Measurements from ENCODE around the gene ATN1. TPM values are rescaled to one million over a fixed set of nuclear protein-coding genes. Genes with fewer than 3 reads are reported as not detected.

ATN1 gene
- polyA plus RNA-seq, 3 donors, result 0.40 to 10.6 TPM; not detected in 1

GRCh38 chr12:6894321-6894720, 33.4 kb upstream of the ATN1 start:
- peak overlapping the region; percentile 41 for H2AFZ ChIP-seq (ENCODE audit: insufficient read depth, low read depth, low read length, poor library complexity, severe bottlenecking)
- no peaks in the 10 kb centered on the region for H3K36me3 ChIP-seq (replicated peaks in 1 of 2; ENCODE audit: control insufficient read depth in 1 of 2, insufficient read depth in 2 of 2, low read length in 2 of 2)

GRCh38 chr12:6896846-6897435, 30.8 kb upstream of the ATN1 start:
- 86% methylated on average over 4 of the region's 6 CpGs for WGBS (ENCODE audit: insufficient coverage)
- H3K4me2 ChIP-seq (replicated peaks; ENCODE audit: extremely low read depth, low read length, poor library complexity, severe bottlenecking), result no peak overlapping the region
- H3K27ac Mint-ChIP-seq, result no peak overlapping the region

More at GRCh38 chr12:6894321-6894720, 33.4 kb upstream of the ATN1 start:
- Mint-ChIP-seq H3K4me1 (peaks cover 32% of the 10 kb centered on the region), H3K4me3 (no peak overlapping the region), H3K36me3 (peaks cover 1 to 3% of the 10 kb centered on the region in 2 donors), H3K27me3 (ENCODE audit: low read depth in 3 of 3) (peaks cover 2 to 3% (median 2%) of the 10 kb centered on the region in 3 donors), H3K27ac (peak overlapping the region; percentile 41 to 84 (median 72)), H3K9me3 (peaks cover 0 to 2% (median 0%) of the 10 kb centered on the region in 7 donors)
- Histone ChIP-seq H3K4me1 (ENCODE audit: control insufficient read depth in 1 of 2, insufficient read depth in 2 of 2, low read length in 2 of 2) (peaks cover 37 to 42% of the 10 kb centered on the region in 2 donors), H3K4me3 (replicated peaks in 1 of 3; ENCODE audit: low read depth in 2 of 3, low read length in 3 of 3) (no peak overlapping the region), H4K20me1 (ENCODE audit: insufficient read depth, low read length) (no peaks in the 10 kb centered on the region), H3K9me3 (replicated peaks in 1 of 2; ENCODE audit: control insufficient read depth in 1 of 2, insufficient read depth in 1 of 2, low read length in 2 of 2) (no peaks in the 10 kb centered on the region), H3K79me2 (ENCODE audit: insufficient read depth, low read length) (no peaks in the 10 kb centered on the region), H3K27me3 (ENCODE audit: control insufficient read depth in 2 of 2, insufficient read depth in 2 of 2, low read length in 2 of 2) (no peaks in the 10 kb centered on the region), H3K9ac (ENCODE audit: insufficient read depth, low read length, poor library complexity, severe bottlenecking) (no peak overlapping the region), H3K4me2 (replicated peaks; ENCODE audit: extremely low read depth, low read length, poor library complexity, severe bottlenecking) (no peak overlapping the region), H3K27ac (ENCODE audit: low read depth in 1 of 2, low read length in 2 of 2) (peak overlapping the region in 1 of 2 donors; percentile 61)
- no CpG with 5 or more reads among the region's 3 CpGs for WGBS (ENCODE audit: insufficient coverage)
- peak in 2 of 3 donors; percentile 44 to 47 for DNase-seq
- intact Hi-C loops (cut with micrococcal nuclease), result no loop called here
- TF ChIP-seq, protein P1, sequence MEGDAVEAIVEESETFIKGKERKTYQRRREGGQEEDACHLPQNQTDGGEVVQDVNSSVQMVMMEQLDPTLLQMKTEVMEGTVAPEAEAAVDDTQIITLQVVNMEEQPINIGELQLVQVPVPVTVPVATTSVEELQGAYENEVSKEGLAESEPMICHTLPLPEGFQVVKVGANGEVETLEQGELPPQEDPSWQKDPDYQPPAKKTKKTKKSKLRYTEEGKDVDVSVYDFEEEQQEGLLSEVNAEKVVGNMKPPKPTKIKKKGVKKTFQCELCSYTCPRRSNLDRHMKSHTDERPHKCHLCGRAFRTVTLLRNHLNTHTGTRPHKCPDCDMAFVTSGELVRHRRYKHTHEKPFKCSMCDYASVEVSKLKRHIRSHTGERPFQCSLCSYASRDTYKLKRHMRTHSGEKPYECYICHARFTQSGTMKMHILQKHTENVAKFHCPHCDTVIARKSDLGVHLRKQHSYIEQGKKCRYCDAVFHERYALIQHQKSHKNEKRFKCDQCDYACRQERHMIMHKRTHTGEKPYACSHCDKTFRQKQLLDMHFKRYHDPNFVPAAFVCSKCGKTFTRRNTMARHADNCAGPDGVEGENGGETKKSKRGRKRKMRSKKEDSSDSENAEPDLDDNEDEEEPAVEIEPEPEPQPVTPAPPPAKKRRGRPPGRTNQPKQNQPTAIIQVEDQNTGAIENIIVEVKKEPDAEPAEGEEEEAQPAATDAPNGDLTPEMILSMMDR (IDR thresholded peaks at IDR 0.05), result no peak

More at GRCh38 chr12:6896846-6897435, 30.8 kb upstream of the ATN1 start:
- no peaks in the 10 kb centered on the region for H3K79me2 ChIP-seq (ENCODE audit: insufficient read depth, low read length)
- no peaks in the 10 kb centered on the region for H3K36me3 ChIP-seq (replicated peaks in 1 of 2; ENCODE audit: control insufficient read depth in 1 of 2, insufficient read depth in 2 of 2, low read length in 2 of 2)
- H3K27ac ChIP-seq (ENCODE audit: low read depth in 1 of 2, low read length in 2 of 2), result no peak overlapping the region
- H3K4me3 ChIP-seq (replicated peaks in 1 of 3; ENCODE audit: low read depth in 2 of 3, low read length in 3 of 3), result no peak overlapping the region
- Mint-ChIP-seq H3K4me3 (no peak overlapping the region), H3K4me1 (peaks cover 23% of the 10 kb centered on the region), H3K36me3 (peaks cover 1 to 3% of the 10 kb centered on the region in 2 donors), H3K9me3 (peaks cover 0 to 2% (median 0%) of the 10 kb centered on the region in 7 donors), H3K27me3 (ENCODE audit: low read depth in 3 of 3) (peaks cover 2 to 3% (median 2%) of the 10 kb centered on the region in 3 donors)
- H2AFZ ChIP-seq (ENCODE audit: insufficient read depth, low read depth, low read length, poor library complexity, severe bottlenecking), result no peak overlapping the region
- H3K9me3 ChIP-seq (replicated peaks in 1 of 2; ENCODE audit: control insufficient read depth in 1 of 2, insufficient read depth in 1 of 2, low read length in 2 of 2), result no peaks in the 10 kb centered on the region
- no peak for DNase-seq
- H4K20me1 ChIP-seq (ENCODE audit: insufficient read depth, low read length), result no peaks in the 10 kb centered on the region
- TF ChIP-seq, protein P1 (IDR thresholded peaks at IDR 0.05), result no peak
- peaks cover 26 to 33% of the 10 kb centered on the region in 2 donors for H3K4me1 ChIP-seq (ENCODE audit: control insufficient read depth in 1 of 2, insufficient read depth in 2 of 2, low read length in 2 of 2)
- no peaks in the 10 kb centered on the region for H3K27me3 ChIP-seq (ENCODE audit: control insufficient read depth in 2 of 2, insufficient read depth in 2 of 2, low read length in 2 of 2)
- intact Hi-C loops (cut with micrococcal nuclease), result no loop called here
- H3K9ac ChIP-seq (ENCODE audit: insufficient read depth, low read length, poor library complexity, severe bottlenecking), result no peak overlapping the region
